Measurements from ENCODE around the gene NKD1.
A peak's percentile ranks its signal among the peaks of the same experiment; 100 is the strongest.

The NKD1 gene

GRCh38 chr16:50678531-50678930 is 130.3 kb downstream of the NKD1 start:
- DNase-seq, result no peak

DNA sequence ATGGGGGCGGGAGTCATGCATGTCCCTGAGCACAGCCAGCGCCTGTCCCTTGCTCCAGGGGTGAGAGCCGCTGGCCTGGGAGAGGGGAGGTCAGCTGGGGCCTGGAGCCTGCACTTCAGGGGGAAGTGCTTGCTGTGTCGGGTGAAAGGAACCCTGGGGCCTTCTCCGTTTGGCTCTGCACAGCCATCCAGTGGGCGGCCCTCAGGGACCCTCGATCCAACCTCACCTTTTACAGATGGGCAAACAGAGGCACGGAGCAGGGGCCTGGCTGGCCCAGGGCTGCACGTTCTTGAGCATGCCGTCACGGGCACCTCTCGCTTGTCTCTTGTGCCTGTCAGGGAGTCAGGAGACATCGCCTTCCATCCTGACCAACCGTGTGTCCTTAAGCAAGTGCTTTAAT is 131.1 kb downstream of the NKD1 start:
- DNase-seq, result no peak

GRCh38 chr16:50679676-50680555 is 131.7 kb downstream of the NKD1 start:
- DNase-seq, result no peak

DNA sequence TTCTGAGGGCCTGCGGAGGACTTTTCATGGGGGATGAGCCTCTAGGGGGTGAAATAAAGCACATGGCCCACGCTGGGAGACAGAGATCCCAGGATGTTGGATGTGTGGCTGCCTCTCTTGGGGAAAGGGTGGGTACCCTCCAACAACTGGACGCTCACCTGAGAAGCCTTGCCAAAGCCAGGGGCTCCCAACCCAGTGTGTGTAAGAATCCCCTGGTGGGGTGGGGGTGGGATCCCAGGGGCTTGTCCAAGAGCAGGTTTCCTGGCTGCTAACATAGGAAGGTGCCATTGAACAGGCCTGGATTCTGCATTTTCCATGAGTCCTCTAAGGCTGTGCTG is 132.3 kb downstream of the NKD1 start:
- no peak for DNase-seq

- peak; percentile 60 to 62 for DNase-seq
Measured at GRCh38 chr16:50681021-50681885, 133.1 kb downstream of the NKD1 start, which contains the start of gene SNX20. SNX20 (minus strand) TSS chr16:50681312; CDS start chr16:50677526, 3,786 bp downstream.

GRCh38 chr16:50683689-50684374 is 135.6 kb downstream of the NKD1 start:
- peak; percentile 50 to 61 for DNase-seq

GRCh38 chr16:50684823-50685461 is 136.7 kb downstream of the NKD1 start:
- DNase-seq, result peak in 1 of 2 donors; percentile 53

DNA sequence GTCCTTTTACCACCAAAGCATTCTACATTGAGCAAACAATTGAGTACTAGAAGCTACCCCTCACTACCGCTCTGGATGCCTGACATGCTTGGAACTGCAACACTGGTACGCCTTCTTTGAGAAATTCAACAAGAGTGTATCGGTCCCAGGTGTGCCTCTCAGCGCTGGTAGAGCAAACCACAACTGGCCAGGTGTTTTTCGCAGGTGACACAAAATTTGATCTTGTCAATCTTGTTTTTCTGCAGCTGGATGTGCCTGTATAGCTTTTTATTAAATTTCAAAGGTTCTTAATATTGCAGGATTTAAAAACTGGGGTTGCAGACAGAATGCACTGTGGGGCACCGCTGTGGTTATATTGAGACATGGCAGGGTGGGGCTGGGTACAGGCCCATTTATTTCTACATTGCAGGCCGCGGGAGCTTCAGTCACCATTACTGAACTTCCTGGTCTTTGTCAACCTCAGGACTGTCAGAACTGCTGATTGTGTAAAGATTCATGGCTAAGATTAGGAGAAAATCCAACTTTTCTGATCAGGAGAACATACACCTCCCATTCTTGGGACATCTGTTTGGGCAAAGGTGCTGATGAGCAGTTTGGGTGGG is 137.4 kb downstream of the NKD1 start:
- DNase-seq, result no peak

GRCh38 chr16:50688083-50688482 is 139.9 kb downstream of the NKD1 start:
- DNase-seq, result no peak

DNA sequence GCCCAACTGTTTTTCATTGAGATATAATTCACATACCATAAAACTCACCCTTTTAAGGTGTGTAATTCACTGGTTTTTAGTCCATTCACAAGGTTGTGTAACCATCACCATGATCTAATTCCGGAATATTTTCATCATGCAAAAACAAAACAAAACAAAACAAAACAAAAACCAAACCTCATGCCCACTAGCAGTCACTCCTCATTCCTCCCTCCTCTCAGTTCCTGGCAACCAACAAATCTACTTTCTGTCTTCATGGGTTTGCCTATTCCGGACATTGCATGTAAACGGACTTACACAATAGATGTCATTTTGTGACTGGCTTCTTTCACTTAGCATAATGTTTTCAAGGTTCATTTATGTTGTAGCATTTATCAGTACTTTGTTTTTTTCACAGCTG is 140.7 kb downstream of the NKD1 start:
- no peak for DNase-seq

GRCh38 chr16:50690177-50690576 is 142.0 kb downstream of the NKD1 start:
- no peak for DNase-seq

DNA sequence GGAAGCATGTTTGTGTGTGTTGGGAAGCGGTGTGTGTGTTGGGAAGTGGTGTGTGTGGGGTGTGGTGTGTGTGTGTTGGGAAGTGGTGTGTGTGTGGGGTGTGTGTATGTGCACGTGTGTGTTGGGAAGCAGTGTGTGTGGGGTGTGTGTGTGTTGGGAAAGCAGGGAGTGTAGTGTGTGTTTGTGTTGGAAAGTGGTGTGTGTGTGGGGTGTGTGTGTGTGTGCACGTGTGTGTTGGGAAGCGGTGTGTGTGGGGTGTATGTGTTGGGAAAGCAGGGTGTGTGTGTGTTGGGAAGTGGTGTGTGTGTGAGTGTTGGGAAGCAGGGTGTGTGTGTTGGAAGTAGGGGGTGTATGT is 144.4 kb downstream of the NKD1 start:
- DNase-seq, result no peak

GRCh38 chr16:50692999-50693781 is 145.0 kb downstream of the NKD1 start, which contains the start of gene NOD2:
NOD2 (plus strand) TSS chr16:50693606; CDS start chr16:50699496, 5,890 bp downstream.
- DNase-seq, result peak in 1 of 2 donors; percentile 47

DNA sequence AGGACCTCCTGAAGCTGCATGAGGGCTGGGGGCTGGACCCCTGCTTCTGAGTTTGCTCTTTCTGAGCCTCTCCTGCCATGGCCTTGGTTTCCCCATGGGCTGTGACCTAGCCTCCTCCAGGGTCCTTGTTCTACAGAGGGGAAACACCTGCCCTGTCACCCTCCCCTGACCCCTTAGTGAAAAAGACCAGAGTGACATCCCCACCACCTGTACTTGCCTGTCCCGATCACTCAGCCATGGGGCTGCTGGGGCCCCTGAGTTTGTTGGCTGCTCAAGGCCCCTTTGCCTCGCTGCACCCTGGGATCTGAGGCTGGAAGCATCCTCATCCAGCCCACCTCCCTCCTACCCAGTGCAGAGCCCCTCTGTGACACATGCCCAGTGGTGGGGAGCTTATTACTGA is 146.0 kb downstream of the NKD1 start:
- no peak for DNase-seq

DNA sequence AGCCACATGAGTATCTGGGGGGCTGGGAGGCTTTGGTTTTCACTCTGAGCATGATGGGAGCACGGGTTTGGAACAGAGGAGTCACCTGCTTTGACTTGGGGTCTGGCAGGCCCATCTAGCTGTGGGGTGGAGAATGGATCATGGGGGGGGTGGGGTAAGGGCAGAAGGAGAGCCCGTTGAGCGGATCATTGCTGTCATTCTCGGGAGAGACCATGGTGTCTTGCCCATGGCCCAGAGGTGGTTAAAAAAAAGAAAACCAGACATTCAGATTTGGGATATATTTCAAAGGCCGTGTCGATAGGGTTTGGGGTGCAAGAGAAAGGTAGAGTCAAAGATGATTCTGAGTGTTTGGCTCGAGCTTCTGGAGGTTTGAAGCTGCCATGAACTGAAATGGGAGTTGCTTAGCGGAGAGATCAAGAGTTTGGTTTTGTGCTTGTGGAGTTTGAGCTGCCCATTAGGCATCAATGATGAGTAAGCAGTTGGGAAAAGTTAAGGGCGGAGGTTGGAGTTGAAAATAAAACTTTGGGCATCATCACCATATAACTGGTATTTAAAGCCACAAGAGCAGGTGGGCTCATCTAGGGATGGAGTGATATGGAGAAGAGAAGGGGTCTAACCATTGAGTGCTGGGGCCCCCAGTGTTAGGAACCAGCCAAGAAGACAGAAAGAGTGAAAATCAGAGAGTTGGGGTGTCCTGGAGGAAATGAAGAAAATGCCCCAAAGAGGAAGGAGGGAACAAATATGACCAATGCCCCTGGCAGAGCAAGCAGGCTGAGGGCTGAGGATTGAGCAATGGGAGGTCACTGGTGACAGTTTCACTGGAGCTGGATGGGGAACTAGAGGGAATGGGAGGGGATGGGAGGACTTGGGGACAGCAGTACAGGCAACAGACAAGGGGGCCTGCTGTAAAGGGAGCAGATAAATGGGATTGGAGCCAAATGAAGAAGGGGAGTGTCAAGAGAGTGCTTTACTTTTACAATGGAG is 147.1 kb downstream of the NKD1 start:
- DNase-seq, result no peak

- no peak for DNase-seq
Measured at GRCh38 chr16:50696126-50696525, 147.9 kb downstream of the NKD1 start.

- peak; percentile 56 to 66 for DNase-seq
Measured at GRCh38 chr16:50696575-50697420, 148.6 kb downstream of the NKD1 start.

- no peak for DNase-seq
Measured at GRCh38 chr16:50697421-50697715, 149.2 kb downstream of the NKD1 start.
